GM12874 (cell line): ENCODE data around the gene FOCAD.

ENCODE experiments used
- TF ChIP-seq, protein P1 (sequence below): IDR thresholded peaks from 2 replicates; pipeline ENCODE4 v1.5.1; 2011; ENCODE audit warnings: low read depth, mild to moderate bottlenecking, control low read depth, low read length, moderate library complexity; ENCODE audit not compliant: insufficient read depth

FOCAD gene, protein sequence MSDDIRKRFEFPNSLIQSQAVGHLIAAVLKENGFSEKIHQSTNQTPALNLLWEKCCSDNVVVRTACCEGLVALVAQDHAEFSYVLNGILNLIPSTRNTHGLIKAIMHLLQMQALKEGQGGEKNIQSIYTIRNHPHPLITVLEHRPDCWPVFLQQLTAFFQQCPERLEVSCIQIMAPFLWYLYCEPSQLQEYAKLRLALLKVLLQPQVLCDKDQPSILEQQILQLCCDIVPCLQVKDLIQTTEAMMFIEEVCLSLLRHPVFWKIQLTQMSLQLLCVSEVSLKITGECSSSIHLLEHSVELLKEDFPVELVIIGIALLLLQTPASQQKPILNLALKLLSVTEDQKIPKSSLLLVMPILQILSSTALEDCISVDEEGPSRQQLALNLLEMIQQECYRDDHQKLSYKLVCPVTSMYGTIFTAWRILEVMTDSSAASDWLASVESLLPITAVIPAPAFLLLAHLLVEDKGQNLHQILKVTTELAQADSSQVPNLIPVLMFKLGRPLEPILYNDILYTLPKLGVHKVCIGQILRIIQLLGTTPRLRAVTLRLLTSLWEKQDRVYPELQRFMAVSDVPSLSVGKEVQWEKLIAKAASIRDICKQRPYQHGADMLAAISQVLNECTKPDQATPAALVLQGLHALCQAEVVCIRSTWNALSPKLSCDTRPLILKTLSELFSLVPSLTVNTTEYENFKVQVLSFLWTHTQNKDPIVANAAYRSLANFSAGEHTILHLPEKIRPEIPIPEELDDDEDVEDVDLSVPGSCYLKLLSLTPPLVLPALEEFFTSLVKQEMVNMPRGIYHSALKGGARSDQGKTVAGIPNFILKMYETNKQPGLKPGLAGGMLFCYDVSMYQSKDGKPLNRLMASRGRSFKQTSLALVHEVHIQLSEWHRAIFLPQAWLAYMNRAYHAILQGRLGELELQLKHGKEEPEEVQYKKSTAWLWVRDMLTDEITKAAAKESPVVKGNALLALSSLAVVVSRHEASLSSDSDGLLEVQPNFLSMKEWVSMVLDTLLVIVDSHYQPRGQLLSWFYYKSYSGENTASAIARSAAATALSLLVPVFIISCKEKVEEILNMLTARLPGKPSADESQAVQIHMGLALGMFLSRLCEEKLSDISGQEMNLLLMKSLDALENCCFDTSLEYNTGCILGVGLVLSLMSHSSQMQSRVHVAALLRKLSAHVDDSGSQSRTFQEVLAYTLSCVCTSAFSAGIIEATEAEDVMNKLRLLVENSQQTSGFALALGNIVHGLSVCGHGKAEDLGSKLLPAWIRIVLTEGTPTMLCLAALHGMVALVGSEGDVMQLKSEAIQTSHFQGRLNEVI (N-terminal part only)

DNA sequence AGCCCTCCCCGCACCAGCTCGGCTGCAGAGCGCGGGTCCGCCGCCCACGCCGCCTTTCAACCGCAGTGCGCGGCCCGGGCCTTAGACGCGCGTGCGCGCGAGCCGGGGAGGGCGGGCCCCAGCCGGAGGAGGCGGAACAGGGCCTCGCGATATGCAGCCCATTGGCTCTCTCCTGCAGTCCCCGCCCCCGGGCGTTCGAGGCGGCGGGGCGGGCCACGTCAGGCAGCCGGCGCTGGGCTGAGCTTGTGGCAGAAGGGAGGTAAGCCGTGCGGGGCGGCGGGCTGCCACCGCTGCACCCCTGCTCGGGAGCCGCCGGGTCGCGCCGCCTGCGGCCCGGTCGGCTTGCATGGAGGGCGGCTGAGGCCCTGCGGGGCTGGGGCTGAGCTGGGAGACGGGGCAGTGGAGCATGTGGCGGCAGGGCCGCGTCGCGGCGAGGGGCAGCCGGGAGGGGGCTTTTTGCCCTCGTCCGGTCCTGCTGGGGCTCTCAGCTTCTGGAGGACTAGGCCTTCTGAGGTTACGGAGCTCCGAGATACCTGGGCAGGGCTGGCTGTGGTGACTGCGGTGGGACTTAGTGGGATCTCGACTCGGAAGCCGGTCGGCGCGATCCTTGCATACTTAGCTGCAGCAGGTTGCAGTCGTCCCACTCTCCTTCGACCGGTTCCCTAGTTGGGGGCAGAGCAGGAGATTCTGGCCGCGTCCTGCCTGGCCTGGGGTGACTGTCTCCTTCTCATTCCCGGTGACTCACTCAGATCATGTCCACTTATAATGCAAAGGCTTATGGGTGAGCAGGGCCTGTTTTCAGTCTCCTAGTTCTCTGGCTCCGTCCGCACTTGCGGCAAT lies at the start of gene FOCAD:
Gene FOCAD (plus strand): TSS at position 225 of the 840 bp plus-strand sequence. CDS start 31,095 bp downstream, outside the sequence.
- TF ChIP-seq, protein P1, sequence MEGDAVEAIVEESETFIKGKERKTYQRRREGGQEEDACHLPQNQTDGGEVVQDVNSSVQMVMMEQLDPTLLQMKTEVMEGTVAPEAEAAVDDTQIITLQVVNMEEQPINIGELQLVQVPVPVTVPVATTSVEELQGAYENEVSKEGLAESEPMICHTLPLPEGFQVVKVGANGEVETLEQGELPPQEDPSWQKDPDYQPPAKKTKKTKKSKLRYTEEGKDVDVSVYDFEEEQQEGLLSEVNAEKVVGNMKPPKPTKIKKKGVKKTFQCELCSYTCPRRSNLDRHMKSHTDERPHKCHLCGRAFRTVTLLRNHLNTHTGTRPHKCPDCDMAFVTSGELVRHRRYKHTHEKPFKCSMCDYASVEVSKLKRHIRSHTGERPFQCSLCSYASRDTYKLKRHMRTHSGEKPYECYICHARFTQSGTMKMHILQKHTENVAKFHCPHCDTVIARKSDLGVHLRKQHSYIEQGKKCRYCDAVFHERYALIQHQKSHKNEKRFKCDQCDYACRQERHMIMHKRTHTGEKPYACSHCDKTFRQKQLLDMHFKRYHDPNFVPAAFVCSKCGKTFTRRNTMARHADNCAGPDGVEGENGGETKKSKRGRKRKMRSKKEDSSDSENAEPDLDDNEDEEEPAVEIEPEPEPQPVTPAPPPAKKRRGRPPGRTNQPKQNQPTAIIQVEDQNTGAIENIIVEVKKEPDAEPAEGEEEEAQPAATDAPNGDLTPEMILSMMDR: no peak

GRCh38 chr9:20634895-20635294 lies 49.2 kb upstream of the FOCAD start:
- TF ChIP-seq, protein P1: no peak

- TF ChIP-seq, protein P1: no peak
Measured at GRCh38 chr9:20636888-20637440, 47.1 kb upstream of the FOCAD start.

- TF ChIP-seq, protein P1: no peak
Measured at GRCh38 chr9:20640331-20641187, 43.5 kb upstream of the FOCAD start.

- TF ChIP-seq, protein P1: no peak
Measured at GRCh38 chr9:20642045-20642444, 42.0 kb upstream of the FOCAD start.

GRCh38 chr9:20643660-20644059 lies 40.4 kb upstream of the FOCAD start:
- TF ChIP-seq, protein P1: no peak
